ENCODE measurements around the gene ATP13A3. TPM values are rescaled to one million over a fixed set of nuclear protein-coding genes. Genes with fewer than 3 reads are reported as not detected.

Gene ATP13A3
- total and polyA plus RNA-seq, 4 donors = 33.6 to 257 (median 56.4) TPM

GRCh38 chr3:194382196-194382891 lies 104.5 kb downstream of the ATP13A3 start:
- Histone ChIP-seq H3K27ac (ENCODE audit: low read depth in 1 of 2, low read length in 2 of 2) (no peak overlapping the region), H3K4me3 (ENCODE audit: low read depth in 1 of 3, low read length in 3 of 3) (no peak overlapping the region), H3K9me3 (ENCODE audit: control insufficient read depth in 4 of 4, low read length in 3 of 4) (no peaks in the 10 kb centered on the region), H3K9ac (ENCODE audit: low read depth in 1 of 2, low read length in 2 of 2) (no peak overlapping the region), H3K36me3 (ENCODE audit: control insufficient read depth in 4 of 4, insufficient read depth in 3 of 4, low read depth in 1 of 4, low read length in 3 of 4) (no peaks in the 10 kb centered on the region), H3K27me3 (ENCODE audit: control insufficient read depth in 4 of 4, insufficient read depth in 4 of 4, low read length in 3 of 4) (peaks cover 0 to 2% (median 0%) of the 10 kb centered on the region in 4 donors), H3K4me1 (ENCODE audit: control insufficient read depth in 4 of 4, insufficient read depth in 4 of 4, low read length in 3 of 4) (no peaks in the 10 kb centered on the region)
- DNase-seq (ENCODE audit: low spot score) = no peak
- TF ChIP-seq FOXA1 (IDR thresholded peaks at IDR 0.05) (no peak), RXRA (IDR thresholded peaks at IDR 0.05) (no peak), MAX (IDR thresholded peaks at IDR 0.05) (no peak), NR2F2 (IDR thresholded peaks at IDR 0.05) (no peak), TAF1 (conservative IDR thresholded peaks at IDR 0.05) (no peak), HNF4G (IDR thresholded peaks at IDR 0.05) (no peak), ZBTB33 (IDR thresholded peaks at IDR 0.05) (no peak), JUND (IDR thresholded peaks at IDR 0.05) (no peak), SP1 (IDR thresholded peaks at IDR 0.05) (no peak), FOXA2 (IDR thresholded peaks at IDR 0.05) (no peak), ATF3 (IDR thresholded peaks at IDR 0.05) (no peak), RAD21 (IDR thresholded peaks at IDR 0.05) (no peak)
- 64% methylated on average over 20 of the region's 20 CpGs for WGBS

- Histone ChIP-seq H3K4me3 (ENCODE audit: low read depth in 1 of 3, low read length in 3 of 3) (no peak overlapping the region), H3K9ac (ENCODE audit: low read depth in 1 of 2, low read length in 2 of 2) (no peak overlapping the region), H3K9me3 (ENCODE audit: control insufficient read depth in 4 of 4, low read length in 3 of 4) (no peaks in the 10 kb centered on the region), H3K36me3 (ENCODE audit: control insufficient read depth in 4 of 4, insufficient read depth in 3 of 4, low read depth in 1 of 4, low read length in 3 of 4) (no peaks in the 10 kb centered on the region), H3K4me1 (ENCODE audit: control insufficient read depth in 4 of 4, insufficient read depth in 4 of 4, low read length in 3 of 4) (no peaks in the 10 kb centered on the region), H3K27ac (ENCODE audit: low read depth in 1 of 2, low read length in 2 of 2) (no peak overlapping the region), H3K27me3 (ENCODE audit: control insufficient read depth in 4 of 4, insufficient read depth in 4 of 4, low read length in 3 of 4) (peaks cover 0 to 2% (median 0%) of the 10 kb centered on the region in 4 donors)
- DNase-seq (ENCODE audit: low spot score) = no peak
- TF ChIP-seq FOXA1 (IDR thresholded peaks at IDR 0.05) (no peak), CTCF (IDR thresholded peaks at IDR 0.05; ENCODE audit: low read depth, low read length, missing input control) (no peak), RAD21 (IDR thresholded peaks at IDR 0.05) (no peak), RXRA (IDR thresholded peaks at IDR 0.05) (no peak), REST (IDR thresholded peaks at IDR 0.05) (no peak), MAX (IDR thresholded peaks at IDR 0.05) (no peak), NR2F2 (IDR thresholded peaks at IDR 0.05) (no peak), HNF4G (IDR thresholded peaks at IDR 0.05) (no peak), ATF3 (IDR thresholded peaks at IDR 0.05) (no peak), ZBTB33 (IDR thresholded peaks at IDR 0.05) (no peak), GABPA (IDR thresholded peaks at IDR 0.05 in 1 of 2, conservative IDR thresholded peaks at IDR 0.05 in 1 of 2) (no peak), YY1 (IDR thresholded peaks at IDR 0.05) (no peak), EGR1 (IDR thresholded peaks at IDR 0.05; ENCODE audit: low read depth in 2 of 2) (no peak), SP1 (IDR thresholded peaks at IDR 0.05) (no peak), HNF4A (conservative IDR thresholded peaks at IDR 0.05) (no peak), FOXA2 (IDR thresholded peaks at IDR 0.05) (no peak), TAF1 (conservative IDR thresholded peaks at IDR 0.05) (no peak)
- 76% methylated on average over 17 of the region's 17 CpGs for WGBS
Observed at GRCh38 chr3:194381460-194381875, 105.3 kb downstream of the ATP13A3 start.
